DOHH2 (cell line): ENCODE data around the gene MALRD1.

Source experiments
- H3F3A ChIP-seq: fragments of 200-600 bp; sonication (generic), shearing (Covaris generic); 2 replicates; pipeline ENCODE4 v1.6.0; 2016; ENCODE audit warnings: antibody characterized with exemption, mild to moderate bottlenecking; ENCODE audit not compliant: control insufficient read depth, insufficient read depth
- H3K27ac ChIP-seq: fragments of 200-600 bp; sonication (generic); 2 replicates; pipeline ENCODE4 v1.5.1; 2014; ENCODE audit warnings: low read depth, mild to moderate bottlenecking, low read length, moderate library complexity
- H3K27me3 ChIP-seq: fragments of 200-600 bp; sonication (generic); 2 replicates; pipeline ENCODE4 v1.6.1; 2014; ENCODE audit warnings: mild to moderate bottlenecking, low read length, mixed read lengths; ENCODE audit not compliant: control insufficient read depth
- H3K36me3 ChIP-seq: fragments of 200-600 bp; sonication (generic); 2 replicates; pipeline ENCODE4 v1.6.1; 2014; ENCODE audit warnings: mild to moderate bottlenecking, low read length, moderate library complexity, mixed read lengths; ENCODE audit not compliant: control insufficient read depth
- H3K4me1 ChIP-seq: fragments of 200-600 bp; sonication (generic); 2 replicates; pipeline ENCODE4 v1.6.1; 2014; ENCODE audit warnings: mild to moderate bottlenecking, low read length, mixed read lengths; ENCODE audit not compliant: control insufficient read depth
- H3K4me2 ChIP-seq: fragments of 200-600 bp; sonication (generic); 2 replicates; pipeline ENCODE4 v1.6.0; 2014; ENCODE audit warnings: mild to moderate bottlenecking, low read length, moderate library complexity
- H3K4me3 ChIP-seq: fragments of 200-600 bp; sonication (generic); 2 replicates; pipeline ENCODE4 v1.5.1; 2014; ENCODE audit warnings: mild to moderate bottlenecking, low read length, mixed read lengths
- H3K79me2 ChIP-seq: fragments of 200-600 bp; sonication (generic); 2 replicates; pipeline ENCODE4 v1.6.1; 2014; ENCODE audit warnings: mild to moderate bottlenecking, low read length, mixed read lengths; ENCODE audit not compliant: control insufficient read depth
- H3K9me2 ChIP-seq: fragments of 200-600 bp; sonication (generic); replicated peaks from 2 replicates; pipeline ENCODE4 v1.6.1; 2014; ENCODE audit warnings: mild to moderate bottlenecking, low read length, mixed read lengths; ENCODE audit not compliant: control insufficient read depth
- H3K9me3 ChIP-seq: fragments of 200-600 bp; sonication (generic); 2 replicates; pipeline ENCODE4 v1.6.1; 2014; ENCODE audit warnings: antibody characterized with exemption, low read length, mixed read lengths; ENCODE audit not compliant: control insufficient read depth, insufficient read depth
- H4K20me1 ChIP-seq: fragments of 200-600 bp; sonication (generic); 2 replicates; pipeline ENCODE4 v1.6.0; 2014; ENCODE audit warnings: low read depth, mild to moderate bottlenecking, antibody characterized with exemption, low read length, moderate library complexity; ENCODE audit not compliant: control insufficient read depth, insufficient read depth
- CTCF ChIP-seq: fragments of 200-600 bp; sonication (generic); IDR thresholded peaks from one replicate; pipeline ENCODE4 v1.5.1; 2014; ENCODE audit warnings: antibody characterized with exemption, mild to moderate bottlenecking, low read depth, low read length; ENCODE audit not compliant: poor library complexity, severe bottlenecking
- EZH2phosphoT487 ChIP-seq: fragments of 200-600 bp; sonication (generic); IDR thresholded peaks from 2 replicates; pipeline ENCODE4 v1.6.1; 2017; ENCODE audit warnings: borderline replicate concordance, mild to moderate bottlenecking, antibody characterized with exemption, low read length, moderate library complexity, mixed read lengths

The MALRD1 gene

GRCh38 chr10:19656420-19657042 is 607.9 kb downstream of the MALRD1 start:
- no peaks in the 10 kb centered on the region for H3K9me3 ChIP-seq
- H3K4me2 ChIP-seq: no peak overlapping the region
- H3K27me3 ChIP-seq: no peaks in the 10 kb centered on the region
- no peaks in the 10 kb centered on the region for H3K4me1 ChIP-seq
- H3K4me3 ChIP-seq: no peak overlapping the region
- H3K79me2 ChIP-seq: no peaks in the 10 kb centered on the region
- H3K9me2 ChIP-seq: no peaks in the 10 kb centered on the region
- TF ChIP-seq EZH2phosphoT487: no peak
- TF ChIP-seq CTCF: no peak
- H4K20me1 ChIP-seq: no peaks in the 10 kb centered on the region
- H3K27ac ChIP-seq: no peak overlapping the region
- H3F3A ChIP-seq: no peaks in the 10 kb centered on the region
- no peaks in the 10 kb centered on the region for H3K36me3 ChIP-seq

- H3K27ac ChIP-seq: no peak overlapping the region
- TF ChIP-seq EZH2phosphoT487 (no peak), CTCF (no peak)
- no peak overlapping the region for H3K4me3 ChIP-seq
- no peaks in the 10 kb centered on the region for H3K79me2 ChIP-seq
- H3K9me3 ChIP-seq: no peaks in the 10 kb centered on the region
- no peaks in the 10 kb centered on the region for H4K20me1 ChIP-seq
- H3K9me2 ChIP-seq: no peaks in the 10 kb centered on the region
- H3K36me3 ChIP-seq: no peaks in the 10 kb centered on the region
- H3K4me1 ChIP-seq: no peaks in the 10 kb centered on the region
- no peaks in the 10 kb centered on the region for H3F3A ChIP-seq
- no peak overlapping the region for H3K4me2 ChIP-seq
- no peaks in the 10 kb centered on the region for H3K27me3 ChIP-seq
Measured at GRCh38 chr10:19658131-19658530, 609.5 kb downstream of the MALRD1 start.

- no peaks in the 10 kb centered on the region for H3K4me1 ChIP-seq
- TF ChIP-seq EZH2phosphoT487 (no peak), CTCF (no peak)
- no peaks in the 10 kb centered on the region for H3K9me3 ChIP-seq
- no peaks in the 10 kb centered on the region for H3K27me3 ChIP-seq
- no peak overlapping the region for H3K4me2 ChIP-seq
- no peaks in the 10 kb centered on the region for H3K36me3 ChIP-seq
- H3K27ac ChIP-seq: no peak overlapping the region
- no peaks in the 10 kb centered on the region for H3F3A ChIP-seq
- no peaks in the 10 kb centered on the region for H3K9me2 ChIP-seq
- no peak overlapping the region for H3K4me3 ChIP-seq
- H3K79me2 ChIP-seq: no peaks in the 10 kb centered on the region
- no peaks in the 10 kb centered on the region for H4K20me1 ChIP-seq
Measured at GRCh38 chr10:19658622-19659233, 610.1 kb downstream of the MALRD1 start.
